Type B pancreatic cell (in vitro differentiated cells): ENCODE data around the gene NID1. TPM values are rescaled to one million over a fixed set of nuclear protein-coding genes. Genes with fewer than 3 reads are reported as not detected.

ENCODE experiments used
- DNase-seq: peaks from one replicate; pipeline ENCODE4 v3.0.0; 2021; ENCODE audit warnings: mixed read lengths; ENCODE audit not compliant: unreplicated experiment; ENCODE audit errors: extremely low spot score
- H3K27ac Mint-ChIP-seq: 2 replicates; pipeline ENCODE4 v1.8.0; 2021; ENCODE audit warnings: mild to moderate bottlenecking, mixed read lengths
- H3K27me3 Mint-ChIP-seq: 2 replicates; pipeline ENCODE4 v1.8.0; 2021; ENCODE audit warnings: mixed read lengths
- H3K36me3 Mint-ChIP-seq: 2 replicates; pipeline ENCODE4 v1.8.0; 2021; ENCODE audit warnings: mixed read lengths
- H3K4me1 Mint-ChIP-seq: one replicate; pipeline ENCODE4 v1.8.0; 2021; ENCODE audit warnings: mixed read lengths; ENCODE audit not compliant: unreplicated experiment
- H3K4me3 Mint-ChIP-seq: 2 replicates; pipeline ENCODE4 v1.8.0; 2021; ENCODE audit warnings: mild to moderate bottlenecking, mixed read lengths
- H3K9me3 Mint-ChIP-seq: 2 replicates; pipeline ENCODE4 v1.8.0; 2021; ENCODE audit warnings: mixed read lengths
- long read RNA-seq: library from polyadenylated mRNA; unstranded; transcript quantifications from one replicate; pipeline ENCODE4 v2.0.0, GENCODE V29; 2020
- total RNA-seq: library from RNA; stranded (reverse); gene quantifications from 2 replicates; pipeline ENCODE4 v1.2.1, GENCODE V29; 2021; ENCODE audit warnings: low replicate concordance
- TF ChIP-seq, protein P1 (sequence below): fragments of 200-600 bp; sonication (generic); conservative IDR thresholded peaks from 2 replicates; pipeline ENCODE4 v1.5.0; 2021; ENCODE audit warnings: antibody characterized with exemption, mild to moderate bottlenecking

Gene NID1, protein sequence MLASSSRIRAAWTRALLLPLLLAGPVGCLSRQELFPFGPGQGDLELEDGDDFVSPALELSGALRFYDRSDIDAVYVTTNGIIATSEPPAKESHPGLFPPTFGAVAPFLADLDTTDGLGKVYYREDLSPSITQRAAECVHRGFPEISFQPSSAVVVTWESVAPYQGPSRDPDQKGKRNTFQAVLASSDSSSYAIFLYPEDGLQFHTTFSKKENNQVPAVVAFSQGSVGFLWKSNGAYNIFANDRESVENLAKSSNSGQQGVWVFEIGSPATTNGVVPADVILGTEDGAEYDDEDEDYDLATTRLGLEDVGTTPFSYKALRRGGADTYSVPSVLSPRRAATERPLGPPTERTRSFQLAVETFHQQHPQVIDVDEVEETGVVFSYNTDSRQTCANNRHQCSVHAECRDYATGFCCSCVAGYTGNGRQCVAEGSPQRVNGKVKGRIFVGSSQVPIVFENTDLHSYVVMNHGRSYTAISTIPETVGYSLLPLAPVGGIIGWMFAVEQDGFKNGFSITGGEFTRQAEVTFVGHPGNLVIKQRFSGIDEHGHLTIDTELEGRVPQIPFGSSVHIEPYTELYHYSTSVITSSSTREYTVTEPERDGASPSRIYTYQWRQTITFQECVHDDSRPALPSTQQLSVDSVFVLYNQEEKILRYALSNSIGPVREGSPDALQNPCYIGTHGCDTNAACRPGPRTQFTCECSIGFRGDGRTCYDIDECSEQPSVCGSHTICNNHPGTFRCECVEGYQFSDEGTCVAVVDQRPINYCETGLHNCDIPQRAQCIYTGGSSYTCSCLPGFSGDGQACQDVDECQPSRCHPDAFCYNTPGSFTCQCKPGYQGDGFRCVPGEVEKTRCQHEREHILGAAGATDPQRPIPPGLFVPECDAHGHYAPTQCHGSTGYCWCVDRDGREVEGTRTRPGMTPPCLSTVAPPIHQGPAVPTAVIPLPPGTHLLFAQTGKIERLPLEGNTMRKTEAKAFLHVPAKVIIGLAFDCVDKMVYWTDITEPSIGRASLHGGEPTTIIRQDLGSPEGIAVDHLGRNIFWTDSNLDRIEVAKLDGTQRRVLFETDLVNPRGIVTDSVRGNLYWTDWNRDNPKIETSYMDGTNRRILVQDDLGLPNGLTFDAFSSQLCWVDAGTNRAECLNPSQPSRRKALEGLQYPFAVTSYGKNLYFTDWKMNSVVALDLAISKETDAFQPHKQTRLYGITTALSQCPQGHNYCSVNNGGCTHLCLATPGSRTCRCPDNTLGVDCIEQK
- 12.4 and 65.6 TPM in 2 replicates for total RNA-seq
- long read RNA-seq, partial matches to known transcripts = 3 of 6 reads
- long read RNA-seq, other reads (novel, unspliced or antisense) = 3 of 6 reads

DNA sequence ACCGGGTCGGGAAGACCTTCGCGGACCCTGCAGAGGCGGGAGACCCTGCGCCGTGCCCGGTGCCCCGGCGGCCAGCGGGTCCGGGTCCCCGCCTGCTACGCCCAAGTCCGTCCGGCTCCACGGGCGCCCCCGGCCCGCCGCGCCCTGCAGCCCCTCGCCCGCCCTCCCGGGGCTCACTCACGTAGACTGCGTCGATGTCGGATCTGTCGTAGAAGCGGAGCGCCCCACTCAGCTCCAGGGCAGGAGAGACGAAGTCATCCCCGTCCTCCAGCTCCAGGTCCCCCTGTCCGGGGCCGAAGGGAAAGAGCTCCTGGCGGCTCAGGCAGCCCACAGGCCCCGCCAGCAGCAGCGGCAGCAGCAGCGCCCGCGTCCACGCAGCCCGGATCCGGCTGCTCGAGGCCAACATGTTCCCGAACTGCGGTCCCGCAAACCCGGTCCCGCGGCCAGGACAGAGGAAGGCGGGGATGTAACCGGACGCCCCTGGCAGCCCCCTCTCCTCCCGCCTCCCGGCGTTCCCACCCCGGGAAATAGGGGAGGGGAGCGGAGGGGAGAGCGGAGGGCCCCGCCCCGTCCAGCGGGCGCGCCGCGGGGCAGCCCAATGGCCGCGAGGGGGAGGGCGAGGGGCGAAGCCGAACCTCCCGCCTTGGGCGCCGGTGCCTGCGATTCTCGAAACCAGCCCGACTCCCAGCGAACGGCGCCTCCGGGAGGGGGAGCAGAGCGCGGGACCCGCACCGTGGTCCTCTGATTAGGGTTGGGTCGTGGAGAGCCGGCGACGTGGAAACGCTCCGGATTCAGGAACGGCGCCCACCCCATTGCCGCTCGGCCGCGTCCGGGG, at the start of gene NID1:
TSS of gene NID1 (minus strand) at position 417 of the 835 bp plus-strand sequence. CDS start at position 406, 11 bp downstream.
- H3K4me3 Mint-ChIP-seq = peak within 1 kb of the TSS; percentile 88
- peaks cover 53% of the 10 kb centered on the region for H3K27me3 Mint-ChIP-seq
- H3K36me3 Mint-ChIP-seq = peaks cover 7% of the 10 kb centered on the region
- no peaks in the 10 kb centered on the region for H3K9me3 Mint-ChIP-seq
- TF ChIP-seq, protein P1, sequence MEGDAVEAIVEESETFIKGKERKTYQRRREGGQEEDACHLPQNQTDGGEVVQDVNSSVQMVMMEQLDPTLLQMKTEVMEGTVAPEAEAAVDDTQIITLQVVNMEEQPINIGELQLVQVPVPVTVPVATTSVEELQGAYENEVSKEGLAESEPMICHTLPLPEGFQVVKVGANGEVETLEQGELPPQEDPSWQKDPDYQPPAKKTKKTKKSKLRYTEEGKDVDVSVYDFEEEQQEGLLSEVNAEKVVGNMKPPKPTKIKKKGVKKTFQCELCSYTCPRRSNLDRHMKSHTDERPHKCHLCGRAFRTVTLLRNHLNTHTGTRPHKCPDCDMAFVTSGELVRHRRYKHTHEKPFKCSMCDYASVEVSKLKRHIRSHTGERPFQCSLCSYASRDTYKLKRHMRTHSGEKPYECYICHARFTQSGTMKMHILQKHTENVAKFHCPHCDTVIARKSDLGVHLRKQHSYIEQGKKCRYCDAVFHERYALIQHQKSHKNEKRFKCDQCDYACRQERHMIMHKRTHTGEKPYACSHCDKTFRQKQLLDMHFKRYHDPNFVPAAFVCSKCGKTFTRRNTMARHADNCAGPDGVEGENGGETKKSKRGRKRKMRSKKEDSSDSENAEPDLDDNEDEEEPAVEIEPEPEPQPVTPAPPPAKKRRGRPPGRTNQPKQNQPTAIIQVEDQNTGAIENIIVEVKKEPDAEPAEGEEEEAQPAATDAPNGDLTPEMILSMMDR = peak; percentile 34
- no peak within 1 kb of the TSS for H3K27ac Mint-ChIP-seq
- peaks cover 35% of the 10 kb centered on the region for H3K4me1 Mint-ChIP-seq
- DNase-seq = peak; percentile 80

- TF ChIP-seq, protein P1 = no peak
- no peak for DNase-seq
- H3K36me3 Mint-ChIP-seq = no peaks in the 10 kb centered on the region
- no peaks in the 10 kb centered on the region for H3K4me1 Mint-ChIP-seq
- no peak overlapping the region for H3K4me3 Mint-ChIP-seq
- H3K27me3 Mint-ChIP-seq = no peaks in the 10 kb centered on the region
- no peaks in the 10 kb centered on the region for H3K9me3 Mint-ChIP-seq
- H3K27ac Mint-ChIP-seq = no peak overlapping the region
Measured at GRCh38 chr1:236114076-236114747, 49.3 kb upstream of the NID1 start.

DNA sequence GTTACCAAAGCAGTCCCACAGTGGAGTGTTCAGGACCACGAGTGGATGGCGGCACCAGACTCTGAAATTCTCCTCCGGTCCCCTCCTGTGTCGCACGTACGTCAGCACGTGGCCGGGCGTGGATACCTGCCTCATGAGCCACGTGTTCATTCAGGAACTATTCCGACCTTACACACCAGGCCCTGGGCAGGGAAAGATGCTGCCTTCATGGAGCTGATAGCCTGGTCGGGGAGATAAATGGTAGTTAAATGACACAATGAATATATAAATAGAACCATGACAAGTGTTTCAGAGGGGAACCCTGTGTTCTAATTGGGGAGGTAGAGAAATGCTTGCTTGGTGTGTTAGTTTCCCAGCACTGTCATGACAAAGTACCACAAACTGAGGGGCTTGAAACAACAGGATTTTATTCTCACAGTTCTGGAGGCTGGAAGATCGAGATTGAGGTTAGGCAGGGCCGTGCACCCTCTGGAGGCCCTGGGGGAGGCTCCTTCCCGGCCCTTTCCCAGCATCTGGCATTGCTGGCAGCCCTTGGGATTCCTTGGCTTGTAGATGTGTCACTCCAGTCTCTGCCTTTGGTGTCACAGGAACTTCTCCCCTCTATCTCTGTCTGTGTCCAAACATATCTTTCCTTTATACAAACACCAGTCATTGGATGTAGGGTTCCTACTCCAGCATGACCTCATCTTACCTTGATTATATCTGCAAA, 48.6 kb upstream of the NID1 start:
- H3K27ac Mint-ChIP-seq = no peak overlapping the region
- no peaks in the 10 kb centered on the region for H3K9me3 Mint-ChIP-seq
- H3K4me1 Mint-ChIP-seq = no peaks in the 10 kb centered on the region
- TF ChIP-seq, protein P1 = no peak
- no peaks in the 10 kb centered on the region for H3K27me3 Mint-ChIP-seq
- no peaks in the 10 kb centered on the region for H3K36me3 Mint-ChIP-seq
- DNase-seq = no peak
- no peak overlapping the region for H3K4me3 Mint-ChIP-seq

DNA sequence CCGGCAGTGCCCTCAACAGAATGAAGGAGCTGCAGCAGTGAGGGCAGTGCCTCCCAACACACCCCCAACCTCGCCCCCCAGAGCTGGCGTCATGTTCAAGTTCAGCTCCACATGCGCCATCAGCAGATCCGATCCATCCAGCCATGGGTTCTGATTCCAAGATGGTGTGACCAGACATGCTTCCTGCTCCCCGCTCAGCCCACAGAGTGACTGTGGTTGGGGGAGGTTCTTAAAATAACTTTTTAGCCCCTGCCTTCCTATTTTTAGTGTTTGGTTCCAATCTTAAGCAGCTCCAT, 47.4 kb upstream of the NID1 start:
- TF ChIP-seq, protein P1 = no peak
- no peak overlapping the region for H3K4me3 Mint-ChIP-seq
- H3K27me3 Mint-ChIP-seq = no peaks in the 10 kb centered on the region
- no peaks in the 10 kb centered on the region for H3K4me1 Mint-ChIP-seq
- H3K36me3 Mint-ChIP-seq = no peaks in the 10 kb centered on the region
- no peak for DNase-seq
- no peaks in the 10 kb centered on the region for H3K9me3 Mint-ChIP-seq
- H3K27ac Mint-ChIP-seq = no peak overlapping the region
